NOMO-1 (cell line): ENCODE data around the gene TPK1.
"Not testable (repeated sequence)": the region's sequence is repeated elsewhere in the genome, so short reads cannot be mapped to it uniquely, and the experiment has no call there.

Experiments
- DNase-seq, 2 experiments: peaks; one replicate each; lab custom pipeline; 2025; ENCODE audit not compliant: unreplicated experiment in 2 of 2; lab: John Stamatoyannopoulos, UW

TPK1 gene

GRCh38 chr7:144436500-144436899, 399.4 kb downstream of the TPK1 start:
- DNase-seq: no peak

DNA sequence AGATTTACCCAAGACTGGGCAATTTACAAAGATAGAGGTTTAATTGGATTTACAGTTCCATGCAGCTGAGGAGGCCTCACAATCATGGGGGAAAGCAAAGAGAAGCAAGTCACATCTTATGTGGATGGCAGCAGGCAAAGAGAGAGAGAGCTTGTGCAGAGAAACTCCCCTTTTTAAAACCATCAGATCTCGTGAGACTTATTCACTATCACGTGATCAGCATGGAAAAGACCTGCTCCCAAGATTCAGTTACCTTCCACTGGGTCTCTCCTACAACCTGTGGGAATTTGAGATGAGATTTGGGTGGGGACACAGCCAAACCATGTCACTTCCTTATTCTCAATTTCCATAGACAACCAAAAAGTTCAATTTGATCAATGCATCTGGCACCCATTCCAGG, 407.4 kb downstream of the TPK1 start:
- no peak for DNase-seq

GRCh38 chr7:144427539-144427938, 408.3 kb downstream of the TPK1 start:
- DNase-seq: not testable (repeated sequence)

DNA sequence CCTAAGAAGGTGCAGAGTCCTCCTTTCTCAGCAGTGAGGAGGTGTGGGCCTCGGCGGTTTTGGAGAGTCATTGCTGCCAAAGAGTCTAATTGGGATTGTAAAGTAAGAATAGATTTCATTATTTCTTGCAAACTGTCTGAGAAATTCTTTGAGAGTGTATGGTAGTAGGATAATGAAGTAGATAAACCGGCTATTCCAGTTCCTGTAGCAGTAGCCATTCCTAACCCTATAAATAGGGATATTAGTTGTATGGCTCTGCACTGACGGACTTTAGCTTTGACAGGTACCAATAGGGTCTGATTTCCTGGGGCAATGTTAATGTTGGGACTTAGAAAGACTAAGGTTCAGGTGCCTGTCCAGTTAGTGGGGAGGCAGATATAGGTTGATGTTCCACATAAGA, 416.9 kb downstream of the TPK1 start:
- DNase-seq: not testable (repeated sequence)

- DNase-seq: no peak
Observed at GRCh38 chr7:144416341-144416740, 419.5 kb downstream of the TPK1 start.

DNA sequence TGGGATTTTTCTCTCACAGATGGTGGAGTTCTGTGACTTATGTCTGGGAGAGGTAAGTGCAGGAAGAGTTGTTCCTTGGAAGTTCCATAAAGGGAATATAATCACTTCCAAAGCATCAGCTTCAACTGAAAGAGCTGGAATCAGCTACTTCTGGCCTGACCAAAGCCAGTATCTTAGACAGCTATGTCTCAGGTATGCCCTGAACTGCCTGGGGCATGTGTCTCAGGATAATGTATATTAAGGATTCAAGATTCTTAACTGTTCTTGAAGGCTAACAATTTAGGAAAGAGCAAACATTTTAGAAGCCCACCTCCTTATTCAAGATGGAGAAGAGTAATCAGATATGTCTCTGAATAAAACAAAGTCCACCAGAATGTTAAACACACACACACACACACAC, 420.0 kb downstream of the TPK1 start:
- DNase-seq: no peak

- DNase-seq: no peak
Observed at GRCh38 chr7:144414815-144415214, 421.0 kb downstream of the TPK1 start.

DNA sequence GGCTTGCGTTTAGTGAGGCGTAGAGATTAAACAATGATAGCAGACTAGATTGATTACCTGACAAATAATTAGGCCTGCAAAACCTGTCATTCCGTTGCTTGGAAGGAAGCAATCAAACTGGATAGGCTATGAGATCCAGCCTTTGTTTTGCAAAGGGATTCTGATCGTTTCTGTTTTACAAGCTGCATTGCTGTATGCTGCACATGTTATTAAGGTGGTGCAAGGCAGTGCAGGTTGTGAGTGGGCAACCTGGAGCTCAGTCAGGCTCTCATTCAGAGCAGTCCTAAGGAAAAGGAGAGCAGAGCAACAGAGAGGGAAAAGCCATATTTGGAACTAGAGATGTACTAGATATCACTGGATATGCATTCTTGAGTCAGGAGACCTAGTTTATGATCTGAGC, 425.4 kb downstream of the TPK1 start:
- DNase-seq: no peak

DNA sequence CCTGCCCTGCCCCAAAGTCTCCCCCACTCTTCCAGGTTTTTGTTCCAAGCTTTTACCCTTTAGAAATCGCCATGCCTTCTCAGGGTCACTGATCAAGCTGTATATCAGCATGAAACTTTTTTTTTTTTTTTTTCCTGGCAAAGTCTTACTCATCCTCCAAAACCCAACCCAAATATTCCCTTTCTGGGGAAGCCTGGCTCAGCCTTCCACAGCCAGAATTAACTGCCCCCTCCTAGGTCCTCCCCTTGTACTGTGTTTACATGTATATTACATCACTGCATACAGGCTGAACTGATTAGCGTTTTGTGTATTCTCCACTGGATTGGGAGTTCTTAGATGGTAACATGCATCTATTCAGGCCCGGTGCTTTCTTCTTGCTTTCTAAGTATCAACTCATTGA, 427.7 kb downstream of the TPK1 start:
- DNase-seq: no peak

DNA sequence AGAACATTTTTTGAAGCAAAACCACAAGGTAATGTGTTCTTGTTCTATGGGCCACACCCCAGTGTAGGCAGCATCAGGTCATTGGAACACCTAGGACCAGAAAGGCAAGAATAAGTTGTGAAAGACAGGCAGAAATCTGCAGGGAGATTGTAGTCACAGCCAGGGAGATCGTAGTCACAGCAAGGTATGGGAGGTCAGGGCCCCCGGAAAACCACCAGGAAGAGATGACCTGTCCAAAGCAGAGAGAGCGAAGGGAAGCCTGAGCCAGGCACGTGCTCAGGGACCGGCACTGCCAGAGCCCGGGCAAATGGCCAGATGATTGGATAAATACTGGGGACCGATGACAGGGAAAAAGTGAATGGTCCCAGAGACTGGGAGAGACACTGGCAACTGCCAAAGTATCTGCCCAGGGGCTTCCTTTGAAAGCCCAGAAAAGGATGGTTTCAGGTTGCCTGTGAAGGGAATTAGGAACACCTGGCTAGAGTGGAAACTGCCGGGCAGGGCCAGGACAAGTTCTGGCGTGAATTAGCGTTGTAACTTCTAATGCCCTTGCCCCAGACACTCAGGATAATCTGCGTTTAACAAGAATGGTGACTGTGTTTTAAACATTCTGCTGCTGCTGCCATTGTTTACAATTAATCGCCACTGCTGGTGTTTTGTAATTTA, 428.5 kb downstream of the TPK1 start:
- no peak for DNase-seq

GRCh38 chr7:144404946-144405345, 430.9 kb downstream of the TPK1 start:
- no peak for DNase-seq

- no peak for DNase-seq
Observed at GRCh38 chr7:144403649-144404061, 432.2 kb downstream of the TPK1 start, which contains the start of gene NOBOX. Gene NOBOX, minus strand, starts transcription at chr7:144403693.

- no peak for DNase-seq
Observed at GRCh38 chr7:144403102-144403501, 432.8 kb downstream of the TPK1 start.
